Tibial nerve (tissue), 4 donors: Measurements from ENCODE around the gene CD83.
"Not testable (repeated sequence)": the region's sequence is repeated elsewhere in the genome, so short reads cannot be mapped to it uniquely, and the experiment has no call there.

ENCODE experiments used
- CTCF ChIP-seq, 5 experiments: fragments of 200-600 bp in 3 of 5; fragments of 450-650 bp in 2 of 5; sonication (generic) in 3 of 5; IDR thresholded peaks; one replicate each; pipeline ENCODE4 v1.5.1; 2016 to 2019; ENCODE audit warnings: antibody characterized with exemption in 5 of 5, mild to moderate bottlenecking in 3 of 5, moderate library complexity in 2 of 5
- EP300 ChIP-seq, 2 donors: sonication (generic); formaldehyde crosslinking; IDR thresholded peaks; one replicate each; pipeline ENCODE4 v1.6.1; 2017; ENCODE audit warnings: antibody characterized with exemption in 2 of 2, mild to moderate bottlenecking in 1 of 2
- POLR2A ChIP-seq, 2 donors: fragments of 450-650 bp; IDR thresholded peaks; one replicate each; pipeline ENCODE4 v1.6.1; 2017; ENCODE audit warnings: antibody characterized with exemption in 2 of 2, mild to moderate bottlenecking in 2 of 2, moderate library complexity in 2 of 2

GRCh38 chr6:14151300-14151699 is 33.7 kb downstream of the CD83 start:
- TF ChIP-seq CTCF, EP300, POLR2A (IDR thresholded peaks at IDR 0.05): not testable (repeated sequence)
